Measurements from ENCODE around the gene PTGS2. TPM values are rescaled to one million over a fixed set of nuclear protein-coding genes. Genes with fewer than 3 reads are reported as not detected.

The PTGS2 gene
- total RNA-seq, 1 experiment from 2014 or later: 0.91 TPM

DNA sequence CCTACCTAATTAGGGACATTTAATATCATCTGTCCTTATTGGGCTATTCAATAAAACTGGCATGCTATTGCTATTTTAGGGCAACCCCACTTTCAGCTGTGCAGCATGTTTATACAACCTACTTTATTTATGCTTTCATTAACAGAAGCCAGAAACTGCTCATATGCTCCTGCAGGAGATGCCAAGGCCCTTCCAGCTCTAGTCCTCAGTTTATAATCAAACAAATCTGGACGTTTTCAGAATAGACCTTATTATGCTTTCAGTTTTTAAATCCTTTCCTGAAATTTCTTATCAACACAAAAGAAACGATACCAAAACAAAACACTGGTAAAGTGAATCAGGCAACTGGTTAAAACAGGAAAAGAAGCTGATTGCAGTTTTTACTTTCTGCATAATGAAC is 53.2 kb downstream of the PTGS2 start:
- H3K9me3 ChIP-seq (ENCODE audit: control insufficient read depth in 1 of 2, insufficient read depth in 1 of 2, low read depth in 1 of 2, low read length in 2 of 2): no peaks in the 10 kb centered on the region
- H3K36me3 ChIP-seq (ENCODE audit: control insufficient read depth in 1 of 2, insufficient read depth in 2 of 2, low read length in 2 of 2): no peaks in the 10 kb centered on the region
- no peaks in the 10 kb centered on the region for H3K27me3 ChIP-seq (ENCODE audit: insufficient read depth, low read length)
- no peak overlapping the region for H3K9ac ChIP-seq (ENCODE audit: low read length)
- no peaks in the 10 kb centered on the region for H3K9me2 ChIP-seq (ENCODE audit: insufficient read depth)
- no peaks in the 10 kb centered on the region for H3K4me1 ChIP-seq (ENCODE audit: control insufficient read depth in 1 of 2, insufficient read depth in 2 of 2, low read length in 2 of 2)
- H4K20me1 ChIP-seq (ENCODE audit: insufficient read depth): no peaks in the 10 kb centered on the region
- ATAC-seq (no peak), DNase-seq (ENCODE audit: low read depth, low spot score) (no peak)
- H3K4me3 ChIP-seq (replicated peaks in 1 of 2; ENCODE audit: low read depth in 1 of 2, low read length in 2 of 2): no peak overlapping the region
- no peak for TF ChIP-seq EGR1 (IDR thresholded peaks at IDR 0.05; ENCODE audit: low read depth)
- TF ChIP-seq EZH2phosphoT487 (IDR thresholded peaks at IDR 0.05; ENCODE audit: borderline replicate concordance): no peak
- no peak for TF ChIP-seq TCF7L2 (IDR thresholded peaks at IDR 0.05; ENCODE audit: borderline replicate concordance, extremely low read depth, insufficient read depth, insufficient read length)
- ChIA-PET RAD21 (ENCODE audit: low non-redundant PET in 1 of 2, low total read pairs in 2 of 2, uncharacterized antibody in 2 of 2, unreplicated experiment in 2 of 2) (no interaction called here), CTCF (no interaction called here), POLR2A (no interaction called here)
- H2AFZ ChIP-seq (ENCODE audit: low read depth, low read length, poor library complexity, severe bottlenecking): no peak overlapping the region
- H3K27ac ChIP-seq (ENCODE audit: low read depth, low read length): no peak overlapping the region
- no TSS peak for BruUV-seq (replicated peaks)
- no peak overlapping the region for H3K4me2 ChIP-seq (ENCODE audit: low read length)
- intact Hi-C loops (cut with micrococcal nuclease): no loop called here
- H3K79me2 ChIP-seq (ENCODE audit: insufficient read depth, low read length): no peaks in the 10 kb centered on the region

DNA sequence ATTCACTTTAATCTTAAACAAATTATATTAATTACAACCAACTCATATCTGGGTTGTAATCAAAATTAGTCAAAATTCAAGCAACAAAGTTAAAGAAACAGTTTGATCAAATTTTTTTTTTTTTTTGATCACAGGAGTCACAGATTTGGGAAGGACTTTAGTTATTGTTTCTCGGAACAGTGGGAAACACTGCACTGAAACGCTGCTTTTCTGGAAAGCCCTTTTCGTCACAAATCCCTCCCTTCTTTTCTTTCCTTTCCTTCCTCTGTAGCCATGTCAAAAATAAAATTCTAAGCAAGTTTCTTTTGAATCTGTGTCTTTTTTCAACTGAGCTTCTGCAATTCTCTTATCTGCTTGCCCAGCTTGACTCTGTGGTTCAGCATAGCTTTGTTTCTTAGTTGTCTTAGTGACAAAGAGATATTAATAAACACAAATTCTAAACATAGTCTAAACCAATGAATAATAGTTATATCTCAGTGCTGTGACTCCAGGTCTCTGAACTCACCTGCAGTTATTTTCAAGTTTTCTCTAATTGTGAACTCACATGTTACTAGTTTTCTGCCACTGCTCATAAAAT is 53.8 kb downstream of the PTGS2 start:
- Histone ChIP-seq H3K9ac (ENCODE audit: low read length) (no peak overlapping the region), H2AFZ (ENCODE audit: low read depth, low read length, poor library complexity, severe bottlenecking) (no peak overlapping the region), H4K20me1 (ENCODE audit: insufficient read depth) (no peaks in the 10 kb centered on the region), H3K27me3 (ENCODE audit: insufficient read depth, low read length) (no peaks in the 10 kb centered on the region), H3K9me3 (ENCODE audit: control insufficient read depth in 1 of 2, insufficient read depth in 1 of 2, low read depth in 1 of 2, low read length in 2 of 2) (no peaks in the 10 kb centered on the region), H3K36me3 (ENCODE audit: control insufficient read depth in 1 of 2, insufficient read depth in 2 of 2, low read length in 2 of 2) (no peaks in the 10 kb centered on the region), H3K4me1 (ENCODE audit: control insufficient read depth in 1 of 2, insufficient read depth in 2 of 2, low read length in 2 of 2) (no peaks in the 10 kb centered on the region), H3K4me3 (replicated peaks in 1 of 2; ENCODE audit: low read depth in 1 of 2, low read length in 2 of 2) (no peak overlapping the region), H3K9me2 (ENCODE audit: insufficient read depth) (no peaks in the 10 kb centered on the region), H3K27ac (ENCODE audit: low read depth, low read length) (no peak overlapping the region), H3K4me2 (ENCODE audit: low read length) (no peak overlapping the region), H3K79me2 (ENCODE audit: insufficient read depth, low read length) (no peaks in the 10 kb centered on the region)
- POLR2A ChIA-PET: no interaction called here
- TF ChIP-seq EGR1 (IDR thresholded peaks at IDR 0.05; ENCODE audit: low read depth): no peak
- TF ChIP-seq ELF1 (IDR thresholded peaks at IDR 0.05; ENCODE audit: borderline replicate concordance, low read depth): no peak
- intact Hi-C loops (cut with micrococcal nuclease): no loop called here
- RAD21 ChIA-PET (ENCODE audit: low non-redundant PET in 1 of 2, low total read pairs in 2 of 2, uncharacterized antibody in 2 of 2, unreplicated experiment in 2 of 2): no interaction called here
- ATAC-seq (no peak), DNase-seq (ENCODE audit: low read depth, low spot score) (no peak)
- BruUV-seq (replicated peaks): no TSS peak
- CTCF ChIA-PET: no interaction called here

All from HCT116 (cell line).